Muscle of back (tissue), 13 donors: ENCODE measurements around the gene MTHFD1L. TPM values are rescaled to one million over a fixed set of nuclear protein-coding genes. Genes with fewer than 3 reads are reported as not detected.
"Not testable (repeated sequence)": the region's sequence is repeated elsewhere in the genome, so short reads cannot be mapped to it uniquely, and the experiment has no call there.

ENCODE experiments used
- DNase-seq, 3 donors: peaks; one replicate each; pipeline versions ENCODE4 v3.0.0 to v3.0.0-alpha.2; 2013
- long read RNA-seq, 9 donors: transcript quantifications; one replicate each; lab custom pipeline, GENCODE V29; 2026
- polyA plus RNA-seq, 10 donors: library from polyadenylated mRNA; unstranded; fragments of 120-200 nt; gene quantifications; one replicate each; pipeline ENCODE4 v1.2.1, GENCODE V29; 2013; ENCODE audit not compliant: insufficient read length in 10 of 10

The MTHFD1L gene
- 10 to 100 TPM; 20.5 to 31.5 (median 24.6) TPM for polyA plus RNA-seq
- long read RNA-seq, donor 1, partial matches to known transcripts: 0 of 3 reads
- long read RNA-seq, donor 1, other reads (novel, unspliced or antisense): 0 of 3 reads
- long read RNA-seq, donor 2, partial matches to known transcripts: 6 of 10 reads
- long read RNA-seq, donor 2, other reads (novel, unspliced or antisense): 0 of 10 reads
- long read RNA-seq, donor 3: 0 reads
- long read RNA-seq, donor 4: 0 reads
- long read RNA-seq, donor 5, partial matches to known transcripts: 11 of 15 reads
- long read RNA-seq, donor 5, other reads (novel, unspliced or antisense): 0 of 15 reads
- long read RNA-seq, donor 6, partial matches to known transcripts: 0 of 2 reads
- long read RNA-seq, donor 6, other reads (novel, unspliced or antisense): 0 of 2 reads
- long read RNA-seq, donor 7, partial matches to known transcripts: 0 of 1 reads
- long read RNA-seq, donor 7, other reads (novel, unspliced or antisense): 0 of 1 reads
- long read RNA-seq, donor 8: 0 reads
- long read RNA-seq, donor 9: 0 reads

- peak; percentile 68 to 82 (median 81) for DNase-seq
Measured at GRCh38 chr6:150865406-150866146, at the start of gene MTHFD1L. Gene MTHFD1L (plus strand): TSS chr6:150865702. CDS start chr6:150865823, 121 bp downstream.

- not testable (repeated sequence) for DNase-seq
Measured at GRCh38 chr6:150816554-150816953, 48.9 kb upstream of the MTHFD1L start.

GRCh38 chr6:150822932-150823331 lies 42.6 kb upstream of the MTHFD1L start:
- DNase-seq: no peak

- no peak for DNase-seq
Measured at GRCh38 chr6:150826788-150827187, 38.7 kb upstream of the MTHFD1L start.

- DNase-seq: not testable (repeated sequence)
Measured at GRCh38 chr6:150828107-150828506, 37.4 kb upstream of the MTHFD1L start.

GRCh38 chr6:150830439-150831165 lies 34.9 kb upstream of the MTHFD1L start:
- peak; percentile 38 to 54 (median 44) for DNase-seq

GRCh38 chr6:150831577-150831976 lies 33.9 kb upstream of the MTHFD1L start:
- DNase-seq: no peak

GRCh38 chr6:150835620-150836019 lies 29.9 kb upstream of the MTHFD1L start:
- no peak for DNase-seq

GRCh38 chr6:150840185-150840584 lies 25.3 kb upstream of the MTHFD1L start:
- DNase-seq: no peak

GRCh38 chr6:150841189-150841588 lies 24.3 kb upstream of the MTHFD1L start:
- no peak for DNase-seq

- DNase-seq: no peak
Measured at GRCh38 chr6:150841697-150842096, 23.8 kb upstream of the MTHFD1L start.

GRCh38 chr6:150844371-150844770 lies 21.1 kb upstream of the MTHFD1L start:
- no peak for DNase-seq

GRCh38 chr6:150846641-150847040 lies 18.9 kb upstream of the MTHFD1L start:
- DNase-seq: no peak

- DNase-seq: no peak
Measured at GRCh38 chr6:150848400-150848799, 17.1 kb upstream of the MTHFD1L start.

GRCh38 chr6:150854392-150854791 lies 11.1 kb upstream of the MTHFD1L start:
- DNase-seq: not testable (repeated sequence)

GRCh38 chr6:150855171-150855570 lies 10.3 kb upstream of the MTHFD1L start:
- not testable (repeated sequence) for DNase-seq

GRCh38 chr6:150857062-150857944 lies 8.2 kb upstream of the MTHFD1L start:
- DNase-seq: peak; percentile 89 to 98 (median 91)

- no peak for DNase-seq
Measured at GRCh38 chr6:150857945-150858308, 7.6 kb upstream of the MTHFD1L start.

GRCh38 chr6:150861448-150862168 lies 3.9 kb upstream of the MTHFD1L start:
- not testable (repeated sequence) for DNase-seq
